HG03439 (cell line): ENCODE measurements around the gene DIAPH2.
A peak's percentile ranks its signal among the peaks of the same experiment; 100 is the strongest.

Experiments
- ATAC-seq: cut with Tn5 transposase; IDR thresholded peaks from one replicate; pipeline ENCODE4 v1.9.1; 2021; ENCODE audit warnings: mild to moderate bottlenecking, moderate library complexity; ENCODE audit not compliant: unreplicated experiment

The DIAPH2 gene

GRCh38 chrX:97155816-97156215 lies 471.2 kb downstream of the DIAPH2 start:
- no peak for ATAC-seq

GRCh38 chrX:97158269-97158668 lies 473.6 kb downstream of the DIAPH2 start:
- no peak for ATAC-seq

- no peak for ATAC-seq
Observed at GRCh38 chrX:97159916-97160800, 475.5 kb downstream of the DIAPH2 start.

- no peak for ATAC-seq
Observed at GRCh38 chrX:97167333-97167732, 482.7 kb downstream of the DIAPH2 start.

GRCh38 chrX:97168646-97169045 lies 484.0 kb downstream of the DIAPH2 start:
- no peak for ATAC-seq

GRCh38 chrX:97175147-97175546 lies 490.5 kb downstream of the DIAPH2 start:
- ATAC-seq: no peak

GRCh38 chrX:97189668-97190067 lies 505.0 kb downstream of the DIAPH2 start:
- no peak for ATAC-seq

GRCh38 chrX:97199501-97199900 lies 514.9 kb downstream of the DIAPH2 start:
- ATAC-seq: no peak

GRCh38 chrX:97200454-97200853 lies 515.8 kb downstream of the DIAPH2 start:
- no peak for ATAC-seq

- ATAC-seq: no peak
Observed at GRCh38 chrX:97210501-97210900, 525.9 kb downstream of the DIAPH2 start.

GRCh38 chrX:97211070-97211469 lies 526.4 kb downstream of the DIAPH2 start:
- no peak for ATAC-seq

- no peak for ATAC-seq
Observed at GRCh38 chrX:97215186-97215585, 530.5 kb downstream of the DIAPH2 start.

GRCh38 chrX:97224148-97224547 lies 539.5 kb downstream of the DIAPH2 start:
- ATAC-seq: no peak

GRCh38 chrX:97229318-97229717 lies 544.7 kb downstream of the DIAPH2 start:
- no peak for ATAC-seq

GRCh38 chrX:97230948-97231347 lies 546.3 kb downstream of the DIAPH2 start:
- ATAC-seq: no peak

GRCh38 chrX:97234471-97235081 lies 549.9 kb downstream of the DIAPH2 start:
- peak; percentile 100 for ATAC-seq

- ATAC-seq: no peak
Observed at GRCh38 chrX:97238632-97239031, 554.0 kb downstream of the DIAPH2 start.

GRCh38 chrX:97252111-97252510 lies 567.5 kb downstream of the DIAPH2 start:
- ATAC-seq: no peak

GRCh38 chrX:97260679-97261078 lies 576.0 kb downstream of the DIAPH2 start:
- no peak for ATAC-seq

- no peak for ATAC-seq
Observed at GRCh38 chrX:97266406-97267121, 581.9 kb downstream of the DIAPH2 start.

- no peak for ATAC-seq
Observed at GRCh38 chrX:97267396-97268181, 582.9 kb downstream of the DIAPH2 start.
